Middle frontal gyrus (tissue), 1 donor: ENCODE results near the gene SVEP1.
"Not testable (repeated sequence)": the region's sequence is repeated elsewhere in the genome, so short reads cannot be mapped to it uniquely, and the experiment has no call there.

Experiments used
- DNase-seq: peaks from one replicate; pipeline ENCODE4 v3.0.0-alpha.2; 2015; ENCODE audit warnings: low spot score; ENCODE audit errors: extremely low spot score

SVEP1 gene

DNA sequence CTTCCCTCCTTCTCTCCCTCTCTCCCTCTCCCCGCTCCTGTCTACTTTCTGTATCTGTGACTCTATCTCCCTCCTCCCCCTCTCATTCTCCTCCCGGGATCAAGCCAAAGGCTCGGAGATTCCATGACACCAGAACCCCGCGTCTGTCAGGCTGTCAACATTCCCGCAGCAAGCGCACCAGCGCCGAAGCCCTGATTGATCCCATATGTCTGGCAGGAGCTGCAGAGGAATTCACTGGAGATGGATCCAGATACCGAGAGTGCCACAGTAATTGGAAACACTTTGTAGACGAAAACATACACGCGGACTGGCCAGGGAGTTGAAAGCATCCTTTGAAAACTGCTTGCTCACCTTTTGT lies 300 bp upstream of the SVEP1 start:
- DNase-seq: no peak

DNA sequence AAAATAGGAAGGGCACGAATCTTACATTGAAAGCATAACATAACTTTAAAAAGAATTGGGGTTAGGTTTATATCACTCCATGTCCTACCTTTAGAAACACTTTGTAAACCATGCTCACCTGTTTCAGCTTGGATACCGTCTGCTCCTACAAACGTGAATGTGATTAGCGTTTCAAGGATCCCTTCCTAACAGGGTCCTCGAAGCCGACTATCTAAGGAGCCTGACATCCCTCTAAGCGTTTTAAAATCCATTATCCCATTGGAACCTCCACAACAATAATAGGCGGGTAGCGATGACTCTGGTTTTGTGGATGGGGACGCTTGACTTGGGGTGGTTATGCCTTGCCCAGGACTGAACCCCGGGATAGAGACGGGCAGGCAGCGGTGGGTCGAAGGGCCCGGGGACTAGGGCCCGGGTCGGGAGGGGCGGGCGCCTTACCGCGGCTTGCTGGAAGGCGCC lies 937 bp downstream of the SVEP1 start:
- DNase-seq: no peak

DNA sequence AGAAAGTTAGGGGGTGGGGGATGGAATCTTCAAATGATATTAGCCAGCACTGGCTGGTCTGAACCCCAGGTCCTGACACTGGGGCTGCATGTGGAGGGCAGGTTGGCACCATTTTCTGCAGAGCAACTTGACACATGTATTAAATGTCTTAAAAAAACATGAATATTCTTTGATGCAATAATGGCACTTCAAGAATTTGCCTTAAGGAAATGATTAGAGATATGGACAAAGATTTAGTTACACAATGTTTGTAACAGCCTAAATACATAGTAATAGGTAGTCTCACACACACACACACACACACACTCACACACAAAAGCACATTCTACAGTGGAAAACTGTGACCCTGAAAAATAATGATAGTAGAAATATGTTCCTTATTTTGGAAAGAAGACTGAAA lies 3.6 kb downstream of the SVEP1 start:
- no peak for DNase-seq

DNA sequence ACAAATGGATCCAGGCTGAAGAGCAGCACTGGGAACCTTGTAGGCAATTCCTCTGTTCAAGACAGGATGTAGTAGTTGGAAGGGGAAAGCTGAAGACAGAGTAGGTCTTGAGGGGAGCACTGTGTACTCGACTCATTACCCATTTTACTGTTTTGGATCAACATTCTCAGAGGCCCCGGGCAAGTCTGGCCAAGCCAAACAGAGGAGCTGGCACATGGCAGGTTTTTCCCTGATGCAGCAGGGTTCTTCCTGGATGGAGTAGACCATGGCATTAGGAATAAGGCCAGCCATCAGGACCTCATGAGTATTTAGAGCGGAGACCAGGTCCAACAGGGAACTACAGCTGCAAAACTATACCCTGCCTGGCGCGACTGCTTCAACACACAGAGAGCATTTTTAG lies 4.4 kb downstream of the SVEP1 start:
- DNase-seq: no peak

DNA sequence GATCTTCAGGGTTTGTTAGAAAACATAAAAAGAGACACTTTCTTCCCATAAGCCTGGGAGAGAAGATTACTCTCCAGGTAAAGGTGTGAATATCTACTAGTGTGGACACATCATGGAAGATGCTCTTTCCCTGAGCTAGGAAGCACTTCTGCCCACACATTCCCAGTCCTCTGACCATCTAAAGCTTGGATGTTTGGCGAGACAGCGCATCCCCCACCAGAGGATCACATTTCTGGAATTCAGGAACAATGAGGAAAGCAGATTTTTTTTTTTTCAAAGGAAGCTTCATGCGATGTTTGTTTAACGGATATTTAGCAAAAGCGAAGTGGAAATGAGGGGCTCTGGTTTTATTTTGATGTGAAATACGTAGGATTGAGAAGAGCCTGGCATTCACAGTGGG lies 6.2 kb downstream of the SVEP1 start:
- no peak for DNase-seq

DNA sequence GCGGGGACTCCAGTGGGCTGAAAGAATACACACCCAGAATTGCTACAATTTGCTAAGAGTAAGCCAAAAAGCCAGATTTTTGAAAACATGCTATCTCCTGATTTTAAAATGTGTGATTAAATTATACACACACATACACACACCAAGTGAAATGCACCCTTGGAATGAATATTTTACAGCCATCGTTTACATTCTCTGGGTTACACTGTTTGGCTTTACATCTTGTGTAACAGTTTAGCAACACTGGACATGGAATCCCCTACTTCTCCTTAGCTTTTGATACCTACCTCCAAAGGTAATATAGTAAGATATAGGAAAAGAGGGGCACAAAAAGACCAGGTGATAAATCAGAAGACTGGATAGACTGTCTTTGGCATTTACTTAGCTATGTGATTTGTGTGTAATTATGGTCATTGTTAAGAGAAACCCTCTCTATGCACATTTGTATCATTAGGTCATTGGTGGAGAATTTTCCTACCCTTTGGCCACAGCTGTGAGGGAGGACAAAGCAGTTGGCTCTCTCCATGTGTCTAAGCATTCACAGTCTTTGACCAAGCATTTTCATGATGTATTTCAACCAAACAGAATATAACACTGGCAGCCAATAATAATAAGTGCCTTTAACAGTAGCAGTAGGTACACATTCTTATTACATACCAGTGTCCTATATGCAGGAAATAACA lies 7.6 kb downstream of the SVEP1 start:
- no peak for DNase-seq

DNA sequence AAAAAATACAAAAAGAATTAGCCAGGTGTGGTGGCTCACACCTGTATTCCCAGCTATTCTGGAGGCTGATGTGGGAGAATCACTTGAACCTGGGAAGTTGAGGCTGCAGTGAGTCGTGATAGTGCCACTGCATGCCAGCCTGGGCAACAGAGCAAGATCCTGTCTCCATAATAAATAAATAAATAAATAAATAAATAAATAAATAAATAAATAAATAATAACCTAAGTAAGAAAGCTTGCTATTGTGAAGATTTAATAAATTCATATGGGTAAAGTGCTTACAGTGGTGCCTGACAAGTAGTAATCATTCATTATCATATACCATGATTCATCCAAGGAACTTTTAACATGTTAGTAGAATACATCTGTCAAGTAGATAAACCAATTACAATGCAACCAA lies 13.4 kb downstream of the SVEP1 start:
- no peak for DNase-seq

DNA sequence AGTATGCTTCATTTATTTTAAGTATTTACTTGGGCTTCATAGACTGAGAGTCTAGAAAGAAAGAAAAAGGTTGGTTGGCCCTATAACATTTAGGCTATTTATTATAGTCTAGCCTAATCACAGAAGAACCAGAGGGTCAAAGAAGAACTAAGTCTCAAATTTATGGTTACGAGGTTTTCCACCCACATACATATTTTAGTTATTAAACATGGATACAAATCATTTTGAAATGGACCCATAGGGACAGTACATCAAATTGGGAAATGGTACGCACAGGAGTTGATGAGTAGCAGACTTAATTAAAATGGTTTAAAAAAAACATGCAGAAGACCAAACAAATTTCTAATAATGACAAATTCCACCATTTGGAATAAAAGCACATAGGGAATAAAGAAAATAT lies 17.7 kb downstream of the SVEP1 start:
- no peak for DNase-seq

DNA sequence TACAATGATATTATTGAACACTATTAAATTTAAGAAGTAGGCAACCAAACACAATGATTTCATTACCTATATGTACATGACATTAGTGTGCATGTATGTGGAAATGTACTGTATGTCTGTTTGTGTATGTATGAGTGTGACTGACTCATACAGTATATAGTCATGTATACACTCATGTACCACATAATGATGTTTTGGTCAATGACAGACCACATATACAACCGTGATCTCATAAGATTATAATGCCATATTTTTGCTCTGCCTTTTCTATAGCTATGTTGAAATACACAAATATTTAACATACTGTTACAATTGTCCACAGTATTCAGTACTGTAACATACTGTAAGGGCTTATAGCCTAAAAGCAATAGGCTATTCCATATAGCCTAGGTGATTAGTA lies 19.7 kb downstream of the SVEP1 start:
- no peak for DNase-seq

DNA sequence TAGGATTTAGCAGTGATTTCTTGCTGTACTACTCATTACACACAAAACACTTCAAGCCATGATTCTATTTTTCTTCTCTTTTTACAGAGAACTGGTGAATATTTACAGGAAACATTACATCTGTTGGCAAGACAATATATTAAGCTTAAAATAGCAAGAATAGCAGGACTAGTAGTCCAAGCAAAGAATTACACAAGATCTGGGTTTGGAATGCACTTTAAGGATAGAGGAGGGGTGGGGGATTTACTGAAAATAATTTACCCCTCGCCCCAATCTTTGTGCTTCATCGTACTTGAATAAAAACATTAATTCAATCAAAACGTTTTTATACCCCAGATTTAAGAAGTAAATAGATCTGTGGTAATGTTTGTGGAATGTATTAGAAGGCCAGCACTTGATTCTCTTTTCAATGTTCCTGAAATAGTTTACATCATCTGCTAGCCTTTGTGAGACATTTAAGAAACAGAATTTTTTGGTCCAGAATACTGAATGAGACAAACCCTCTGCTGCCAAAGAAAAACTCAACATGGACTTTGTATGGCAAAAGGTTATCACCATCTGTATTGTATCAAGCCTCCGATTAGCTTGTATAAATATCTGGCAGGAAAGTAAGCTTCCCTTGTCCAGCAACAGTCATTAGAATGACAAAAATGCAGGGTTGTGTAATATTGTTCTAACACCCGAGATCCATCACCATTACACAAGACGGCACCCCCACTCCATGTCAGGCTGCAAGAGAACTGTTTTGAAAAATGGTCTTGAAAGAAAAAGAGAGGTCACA lies 23.8 kb downstream of the SVEP1 start:
- no peak for DNase-seq

DNA sequence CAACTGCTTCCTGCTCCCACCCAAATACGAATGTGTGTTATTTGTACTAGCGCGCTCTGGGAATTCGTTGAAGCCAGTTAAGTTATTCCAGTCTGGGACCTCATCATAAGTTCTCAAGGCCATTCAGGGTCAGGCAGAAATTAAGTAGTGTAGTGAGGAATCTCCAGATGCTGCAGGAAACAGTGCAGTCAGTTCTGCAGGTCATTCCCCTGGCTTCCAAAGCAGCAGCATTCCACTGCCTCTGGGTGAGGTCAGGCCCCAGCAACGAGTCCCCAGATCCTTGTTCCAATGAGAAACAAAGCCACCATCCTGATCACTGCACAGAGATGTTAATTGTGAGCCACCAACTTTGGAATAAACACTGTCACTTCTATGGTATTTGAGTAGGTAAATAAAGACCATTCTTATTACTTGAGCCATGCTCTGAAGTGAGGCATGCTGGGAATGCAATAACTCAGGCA lies 33.1 kb downstream of the SVEP1 start:
- DNase-seq: no peak

DNA sequence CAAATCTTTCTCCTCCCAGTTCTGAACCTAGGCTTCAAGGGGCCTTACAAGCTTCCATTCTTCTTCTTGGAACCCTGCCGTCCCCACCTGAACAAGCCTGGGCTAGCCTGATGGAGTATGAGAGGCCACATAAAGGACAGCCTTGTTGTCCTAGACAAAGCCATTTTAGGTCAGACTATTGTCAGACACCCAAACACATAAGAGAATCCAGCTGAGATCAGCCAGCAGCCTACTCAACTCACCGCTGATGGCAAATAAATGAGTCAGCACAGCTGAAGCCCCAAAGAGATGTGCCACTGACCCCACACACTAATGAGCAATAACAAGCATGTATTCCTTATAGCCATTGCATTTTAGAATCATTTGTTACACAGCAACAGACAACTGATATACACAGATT lies 33.8 kb downstream of the SVEP1 start:
- no peak for DNase-seq

DNA sequence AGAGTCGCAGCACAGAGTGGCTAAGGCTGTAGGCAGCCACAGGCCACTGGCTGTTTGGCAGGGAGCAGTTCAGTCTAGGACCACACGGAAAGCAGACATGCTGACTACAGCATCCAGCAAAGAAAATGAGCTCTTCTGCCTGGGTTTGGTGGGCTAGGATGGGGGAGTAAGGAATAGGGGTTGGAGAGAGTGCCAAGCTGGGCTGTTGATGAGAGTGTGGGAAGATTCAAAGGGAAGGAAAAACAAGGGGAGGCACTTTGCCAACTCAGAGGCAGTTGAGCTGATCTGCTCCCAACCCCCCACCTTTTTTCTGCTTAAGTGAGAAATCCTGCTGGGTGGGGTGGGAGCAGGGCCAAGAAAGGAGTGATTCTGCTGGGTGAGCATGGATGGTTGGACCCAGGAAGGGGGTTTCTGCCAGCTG lies 35.9 kb downstream of the SVEP1 start:
- DNase-seq: no peak

DNA sequence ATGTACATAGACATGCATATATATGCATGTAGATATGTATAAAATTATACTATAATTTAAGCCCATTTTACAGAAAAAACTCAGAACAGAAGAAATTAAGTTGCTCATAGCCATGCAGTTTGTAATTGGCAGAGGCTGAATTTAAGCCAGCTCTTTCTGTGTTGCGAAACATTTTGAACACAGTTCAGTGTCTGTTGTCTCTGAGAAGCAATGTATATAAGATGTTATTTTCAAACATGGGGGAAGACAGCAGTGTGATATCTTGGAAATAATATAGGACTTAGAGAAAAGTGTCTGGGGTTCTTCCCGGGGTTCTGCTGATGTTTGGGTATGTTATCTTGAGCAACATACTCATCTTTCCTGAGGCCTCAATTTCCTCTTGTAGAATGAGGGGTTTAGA lies 37.6 kb downstream of the SVEP1 start:
- DNase-seq: no peak

DNA sequence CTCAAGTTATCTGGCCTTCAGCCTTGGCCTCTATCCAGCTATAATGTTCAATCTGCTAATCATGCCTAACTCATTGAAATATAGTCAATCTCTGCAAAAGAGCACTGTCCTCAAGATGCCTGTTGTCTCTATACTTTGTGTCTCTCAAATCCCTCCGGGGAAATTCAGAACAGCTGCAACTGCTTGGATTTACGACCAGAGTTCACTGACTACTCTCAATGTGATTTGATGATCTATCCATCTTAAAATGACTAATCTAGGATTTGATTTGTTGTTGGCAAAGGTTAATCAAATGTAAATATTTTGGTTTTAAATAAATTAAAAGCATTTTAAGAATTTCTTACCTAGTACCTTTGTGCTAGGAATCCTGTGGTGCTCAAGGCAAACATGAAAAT lies 40.9 kb downstream of the SVEP1 start:
- DNase-seq: no peak

DNA sequence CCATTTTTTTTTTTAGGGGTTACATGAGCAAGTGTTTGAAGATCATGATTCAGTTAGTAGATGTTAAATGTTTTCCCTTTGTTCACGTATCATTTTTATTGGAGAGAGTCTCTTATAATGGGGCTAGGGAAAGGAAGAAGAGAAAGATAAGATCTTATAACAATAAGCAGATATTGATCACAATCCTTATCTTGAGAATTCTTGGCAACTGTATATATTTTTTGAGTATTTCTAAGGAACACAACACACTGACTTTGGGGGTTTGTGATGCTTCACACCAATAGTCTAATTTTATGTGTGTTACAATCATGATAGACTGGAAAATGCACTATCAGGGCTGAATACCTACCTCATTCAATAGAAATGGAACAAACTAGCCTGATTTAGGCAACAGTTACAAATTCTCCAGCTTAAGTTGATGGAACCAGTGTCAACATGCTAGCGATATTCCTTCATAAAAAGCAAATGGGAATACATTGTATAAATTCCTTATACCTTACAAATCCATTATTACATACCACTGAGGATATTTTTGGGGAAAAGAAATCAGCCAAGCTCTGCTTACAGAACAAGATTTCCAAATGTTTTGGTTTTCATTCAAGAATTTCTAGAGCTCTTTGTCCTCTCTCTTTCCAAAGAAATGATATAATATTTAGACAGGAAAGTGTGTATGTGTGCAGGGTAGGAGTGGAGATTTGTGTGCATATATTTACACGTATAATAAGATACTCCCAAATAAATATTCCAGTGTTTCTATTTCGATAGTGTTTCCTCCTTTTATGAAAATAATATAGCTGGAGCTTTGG lies 41.5 kb downstream of the SVEP1 start:
- no peak for DNase-seq

DNA sequence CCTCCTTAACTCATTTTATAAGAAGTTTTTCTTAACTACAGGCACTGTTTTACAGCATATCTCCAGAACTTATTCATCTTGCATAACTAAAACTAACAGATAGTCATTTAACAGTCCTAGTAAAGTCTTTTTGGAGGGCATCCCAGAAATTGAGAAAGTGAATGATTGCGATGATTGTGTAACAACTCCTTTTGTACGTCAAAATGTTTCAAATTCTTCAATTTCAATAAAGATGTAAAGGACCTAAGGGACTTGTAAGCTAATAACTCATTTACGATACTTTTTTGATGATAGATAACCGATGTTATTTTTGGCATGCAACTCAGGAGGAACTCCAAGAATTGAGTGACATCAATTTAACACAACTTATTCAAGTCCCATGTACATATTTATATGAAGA lies 42.7 kb downstream of the SVEP1 start:
- no peak for DNase-seq

DNA sequence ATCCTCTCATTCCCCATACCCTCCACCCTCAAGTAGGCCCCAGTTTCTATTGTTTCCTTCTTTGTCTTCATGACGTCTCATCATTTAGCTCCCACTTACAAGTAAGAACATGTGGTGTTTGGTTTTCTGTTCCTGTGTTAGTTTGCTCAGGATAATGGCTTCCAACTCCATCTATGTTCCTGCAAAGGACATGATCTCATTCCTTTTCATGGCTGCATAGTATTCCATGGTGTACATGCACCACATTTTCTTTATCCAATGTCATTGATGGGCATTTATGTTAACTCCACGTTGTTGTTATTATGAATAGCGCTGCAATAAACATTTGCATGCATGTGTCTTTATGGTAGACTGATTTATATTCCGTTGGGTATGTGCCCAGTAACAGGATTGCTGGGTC lies 45.4 kb downstream of the SVEP1 start:
- not testable (repeated sequence) for DNase-seq

DNA sequence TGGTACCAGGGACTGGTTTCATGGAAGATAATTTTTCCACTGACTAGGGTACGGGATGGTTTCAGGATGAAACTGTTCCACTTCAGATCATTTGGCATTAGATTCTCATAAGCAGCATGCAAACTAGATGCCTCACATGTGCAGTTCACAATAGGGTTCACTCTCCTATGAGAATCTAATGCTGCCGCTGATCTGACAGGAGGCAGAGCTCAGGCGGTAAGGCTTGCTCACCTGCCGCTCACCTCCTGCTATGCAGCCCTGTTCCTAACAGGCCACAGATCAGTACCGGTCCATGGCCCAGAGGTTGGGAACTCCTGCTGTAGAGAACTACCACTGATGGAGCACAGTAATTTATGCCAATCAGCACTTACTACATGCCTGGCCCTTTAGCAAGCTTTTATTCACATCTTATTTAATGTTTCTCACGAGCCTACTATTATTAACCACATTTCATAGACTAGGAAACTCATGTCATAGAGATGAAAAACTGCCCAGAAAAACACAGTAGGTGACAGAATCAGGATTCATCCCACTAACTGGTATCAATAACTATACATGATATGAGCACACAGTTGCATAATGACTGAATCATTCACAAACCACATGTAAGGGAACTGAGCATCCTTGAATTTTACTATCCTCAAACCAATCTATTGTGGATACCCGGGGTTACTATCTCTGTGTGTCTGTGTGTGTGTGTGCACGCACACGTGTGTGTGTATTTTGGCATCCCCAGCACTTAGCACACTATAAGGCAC lies 46.5 kb downstream of the SVEP1 start:
- no peak for DNase-seq

DNA sequence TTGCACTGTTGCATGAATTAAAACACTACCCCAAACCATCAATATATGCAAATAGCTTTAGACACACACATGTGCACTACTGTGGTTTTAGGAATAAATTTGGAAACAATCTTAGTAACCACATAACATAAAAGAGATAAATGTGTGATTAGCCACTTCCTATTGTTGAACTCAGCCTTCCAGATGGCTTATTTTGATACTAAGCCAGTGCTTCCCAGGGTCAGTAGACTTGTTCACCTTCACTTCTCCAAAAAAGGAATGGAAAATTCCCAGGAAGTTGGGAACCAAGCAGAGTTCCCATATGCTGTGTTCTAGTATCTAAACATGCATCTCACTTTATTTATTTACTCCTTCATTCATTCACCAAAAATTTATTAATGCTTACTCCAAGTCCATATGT lies 47.8 kb downstream of the SVEP1 start:
- no peak for DNase-seq

DNA sequence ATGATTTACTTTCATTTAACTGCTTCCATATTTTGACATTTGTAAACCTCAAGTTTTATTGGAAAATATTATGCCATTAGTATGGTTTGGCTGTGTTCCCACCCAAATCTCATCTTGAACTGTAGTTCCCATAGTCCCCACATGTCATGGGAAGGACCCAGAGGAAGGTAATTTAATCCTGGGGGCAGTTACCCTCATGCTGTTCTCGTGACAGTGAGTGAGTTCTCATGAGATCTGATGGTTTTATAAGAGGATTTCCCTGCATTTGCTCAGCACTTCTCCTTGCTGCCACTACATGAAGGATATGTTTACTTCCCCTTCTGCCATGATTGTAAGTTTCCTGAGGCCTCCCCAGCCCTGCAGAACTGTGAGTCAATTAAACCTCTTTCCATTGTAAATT lies 48.3 kb downstream of the SVEP1 start:
- DNase-seq: not testable (repeated sequence)
